22Rv1 (cell line): ENCODE results near the gene PRR36.

Source experiments
- ZFX ChIP-seq: fragments of 450-650 bp; IDR thresholded peaks from 2 replicates; pipeline ENCODE4 v1.6.1; 2017; ENCODE audit warnings: antibody characterized with exemption, borderline replicate concordance
- TF ChIP-seq, protein P1 (sequence below): fragments of 450-650 bp; IDR thresholded peaks from 2 replicates; pipeline ENCODE4 v1.5.1; 2017; ENCODE audit warnings: mild to moderate bottlenecking

DNA sequence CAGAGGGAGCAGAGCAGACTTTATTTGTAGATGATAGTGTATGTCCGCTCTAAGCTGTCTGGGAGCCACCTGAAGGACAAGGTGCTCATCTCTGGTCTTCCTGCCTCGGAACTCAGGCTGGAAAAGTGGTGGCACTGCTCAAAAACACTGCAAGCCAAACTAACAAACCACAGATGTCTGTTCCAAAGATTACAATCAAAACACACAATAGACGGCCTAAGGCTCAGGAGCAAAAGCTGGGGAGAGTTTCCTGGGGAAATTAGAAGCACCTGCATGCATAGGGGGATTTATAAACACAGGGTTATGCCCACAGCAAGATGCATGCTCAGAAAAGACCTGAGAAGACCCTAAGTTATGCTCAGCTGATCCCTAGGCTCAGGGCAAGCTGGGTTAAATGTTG, 53.6 kb downstream of the PRR36 start:
- TF ChIP-seq, protein P1, sequence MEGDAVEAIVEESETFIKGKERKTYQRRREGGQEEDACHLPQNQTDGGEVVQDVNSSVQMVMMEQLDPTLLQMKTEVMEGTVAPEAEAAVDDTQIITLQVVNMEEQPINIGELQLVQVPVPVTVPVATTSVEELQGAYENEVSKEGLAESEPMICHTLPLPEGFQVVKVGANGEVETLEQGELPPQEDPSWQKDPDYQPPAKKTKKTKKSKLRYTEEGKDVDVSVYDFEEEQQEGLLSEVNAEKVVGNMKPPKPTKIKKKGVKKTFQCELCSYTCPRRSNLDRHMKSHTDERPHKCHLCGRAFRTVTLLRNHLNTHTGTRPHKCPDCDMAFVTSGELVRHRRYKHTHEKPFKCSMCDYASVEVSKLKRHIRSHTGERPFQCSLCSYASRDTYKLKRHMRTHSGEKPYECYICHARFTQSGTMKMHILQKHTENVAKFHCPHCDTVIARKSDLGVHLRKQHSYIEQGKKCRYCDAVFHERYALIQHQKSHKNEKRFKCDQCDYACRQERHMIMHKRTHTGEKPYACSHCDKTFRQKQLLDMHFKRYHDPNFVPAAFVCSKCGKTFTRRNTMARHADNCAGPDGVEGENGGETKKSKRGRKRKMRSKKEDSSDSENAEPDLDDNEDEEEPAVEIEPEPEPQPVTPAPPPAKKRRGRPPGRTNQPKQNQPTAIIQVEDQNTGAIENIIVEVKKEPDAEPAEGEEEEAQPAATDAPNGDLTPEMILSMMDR, result no peak
- TF ChIP-seq ZFX, result no peak
